ENCODE data around the gene NDE1.
"Not testable (repeated sequence)": the region's sequence is repeated elsewhere in the genome, so short reads cannot be mapped to it uniquely, and the experiment has no call there.

Gene NDE1

DNA sequence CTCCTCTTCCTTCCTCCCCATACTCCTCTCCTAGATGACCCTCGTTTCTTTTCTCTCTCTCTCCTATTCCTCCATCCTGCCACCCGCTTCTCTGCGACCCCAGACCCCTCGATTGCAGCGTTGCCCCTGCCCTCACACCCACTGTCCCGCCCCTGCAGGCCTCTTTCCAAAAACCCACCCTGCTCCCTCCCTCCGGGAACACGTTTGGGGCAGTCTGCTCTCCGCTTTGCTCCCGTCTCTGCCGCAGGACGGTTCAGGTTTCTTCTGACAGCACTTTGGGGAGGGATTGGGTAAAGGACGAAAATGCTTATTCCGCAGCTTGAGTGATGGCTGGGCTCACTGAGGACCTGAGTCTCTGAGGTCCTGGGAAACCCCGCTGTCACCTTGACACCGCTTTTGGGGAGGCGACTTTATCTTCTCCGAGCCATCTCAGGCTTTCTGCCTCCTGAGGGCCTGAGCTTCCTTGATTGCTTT, 690 bp downstream of the NDE1 start:
- TF ChIP-seq, protein P1, sequence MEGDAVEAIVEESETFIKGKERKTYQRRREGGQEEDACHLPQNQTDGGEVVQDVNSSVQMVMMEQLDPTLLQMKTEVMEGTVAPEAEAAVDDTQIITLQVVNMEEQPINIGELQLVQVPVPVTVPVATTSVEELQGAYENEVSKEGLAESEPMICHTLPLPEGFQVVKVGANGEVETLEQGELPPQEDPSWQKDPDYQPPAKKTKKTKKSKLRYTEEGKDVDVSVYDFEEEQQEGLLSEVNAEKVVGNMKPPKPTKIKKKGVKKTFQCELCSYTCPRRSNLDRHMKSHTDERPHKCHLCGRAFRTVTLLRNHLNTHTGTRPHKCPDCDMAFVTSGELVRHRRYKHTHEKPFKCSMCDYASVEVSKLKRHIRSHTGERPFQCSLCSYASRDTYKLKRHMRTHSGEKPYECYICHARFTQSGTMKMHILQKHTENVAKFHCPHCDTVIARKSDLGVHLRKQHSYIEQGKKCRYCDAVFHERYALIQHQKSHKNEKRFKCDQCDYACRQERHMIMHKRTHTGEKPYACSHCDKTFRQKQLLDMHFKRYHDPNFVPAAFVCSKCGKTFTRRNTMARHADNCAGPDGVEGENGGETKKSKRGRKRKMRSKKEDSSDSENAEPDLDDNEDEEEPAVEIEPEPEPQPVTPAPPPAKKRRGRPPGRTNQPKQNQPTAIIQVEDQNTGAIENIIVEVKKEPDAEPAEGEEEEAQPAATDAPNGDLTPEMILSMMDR (IDR thresholded peaks at IDR 0.05; ENCODE audit: low read depth, low read length): no peak
- H3K4me3 ChIP-seq (ENCODE audit: low read depth, low read length): peak overlapping the region; percentile 93
- in situ Hi-C loops (cut with HindIII; ENCODE audit: low sequenced_read_pairs): no loop called here
- DNase-seq (ENCODE audit: low read depth, low spot score): peak; percentile 26

DNA sequence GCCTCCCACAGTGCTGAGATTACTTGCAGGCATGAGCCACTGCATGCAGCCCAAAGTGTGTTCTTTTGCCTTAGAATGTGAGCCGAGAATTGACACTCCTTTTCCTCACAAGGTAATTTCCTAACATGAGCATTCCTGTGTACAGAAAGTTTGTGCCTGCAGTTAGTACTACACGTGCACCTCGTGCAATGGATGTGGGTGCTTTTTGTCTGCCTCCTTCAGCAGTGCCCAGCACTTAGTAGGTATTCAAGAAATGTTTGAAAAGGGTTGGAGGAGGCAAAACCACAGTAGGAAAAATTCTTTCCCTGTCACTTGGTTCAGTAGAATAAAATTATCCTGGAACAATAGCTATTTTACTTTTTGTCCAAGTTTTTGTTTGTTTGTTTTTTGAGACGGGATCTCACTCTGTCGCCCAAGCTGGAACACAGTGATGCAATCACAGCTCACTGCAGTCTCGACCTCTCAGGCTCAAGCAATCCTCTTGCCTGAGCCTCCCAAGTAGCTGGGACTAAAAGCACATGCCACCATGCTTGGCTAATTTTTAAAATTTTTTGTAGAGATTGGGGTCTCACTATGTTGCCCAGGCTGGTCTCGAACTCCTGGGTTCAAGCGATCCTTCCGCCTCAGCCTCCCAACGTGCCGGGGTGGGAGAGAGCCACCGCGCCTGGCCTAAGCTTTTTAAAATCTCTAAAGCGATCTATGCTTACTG, 2.4 kb downstream of the NDE1 start:
- in situ Hi-C loops (cut with HindIII; ENCODE audit: low sequenced_read_pairs): no loop called here
- TF ChIP-seq, protein P1 (IDR thresholded peaks at IDR 0.05; ENCODE audit: low read depth, low read length): no peak
- no peak overlapping the region for H3K4me3 ChIP-seq (ENCODE audit: low read depth, low read length)
- no peak for DNase-seq (ENCODE audit: low read depth, low spot score)

DNA sequence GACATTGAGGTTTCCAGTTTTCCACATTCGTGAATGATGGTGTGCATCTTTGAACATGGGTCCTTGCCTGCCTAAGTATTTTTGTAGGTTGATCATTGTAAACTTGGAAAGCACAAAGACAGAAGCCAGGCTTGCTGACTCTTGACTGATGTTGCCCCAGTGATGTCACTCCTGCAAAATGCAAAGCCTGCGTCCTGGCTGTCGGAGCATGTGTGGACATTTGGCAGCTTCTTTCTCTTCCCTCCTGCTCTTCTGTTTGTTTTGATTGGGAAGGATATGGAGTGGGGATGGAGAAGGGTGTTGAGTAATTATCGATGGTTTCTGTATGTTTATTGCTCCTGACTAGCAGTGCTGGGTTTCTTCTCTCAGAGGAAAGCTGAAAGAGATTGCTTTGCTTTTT, 3.2 kb downstream of the NDE1 start:
- TF ChIP-seq, protein P1 (IDR thresholded peaks at IDR 0.05; ENCODE audit: low read depth, low read length): no peak
- in situ Hi-C loops (cut with HindIII; ENCODE audit: low sequenced_read_pairs): no loop called here
- DNase-seq (ENCODE audit: low read depth, low spot score): peak; percentile 74
- H3K4me3 ChIP-seq (ENCODE audit: low read depth, low read length): no peak overlapping the region

DNA sequence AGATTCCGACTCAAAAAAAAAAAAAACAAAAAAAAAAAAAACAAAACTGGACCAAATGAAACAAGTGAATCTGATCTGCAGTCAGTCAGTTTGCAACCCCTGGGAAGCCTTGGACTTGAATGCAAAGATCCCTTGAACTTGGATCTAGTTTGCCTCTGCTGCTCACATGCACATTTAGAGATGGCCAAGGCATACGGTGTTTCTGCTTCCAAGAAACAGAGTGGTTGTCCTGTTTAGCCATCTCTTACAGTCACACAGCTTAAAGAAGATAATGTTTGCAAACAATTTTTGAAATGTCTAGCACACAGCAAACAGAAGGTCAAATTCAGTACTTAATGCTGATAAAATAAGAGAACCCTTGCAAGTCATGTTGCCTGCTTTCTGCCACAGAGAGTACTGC, 4.5 kb downstream of the NDE1 start:
- TF ChIP-seq, protein P1 (IDR thresholded peaks at IDR 0.05; ENCODE audit: low read depth, low read length): no peak
- in situ Hi-C loops (cut with HindIII; ENCODE audit: low sequenced_read_pairs): no loop called here
- no peak for DNase-seq (ENCODE audit: low read depth, low spot score)
- no peak overlapping the region for H3K4me3 ChIP-seq (ENCODE audit: low read depth, low read length)

DNA sequence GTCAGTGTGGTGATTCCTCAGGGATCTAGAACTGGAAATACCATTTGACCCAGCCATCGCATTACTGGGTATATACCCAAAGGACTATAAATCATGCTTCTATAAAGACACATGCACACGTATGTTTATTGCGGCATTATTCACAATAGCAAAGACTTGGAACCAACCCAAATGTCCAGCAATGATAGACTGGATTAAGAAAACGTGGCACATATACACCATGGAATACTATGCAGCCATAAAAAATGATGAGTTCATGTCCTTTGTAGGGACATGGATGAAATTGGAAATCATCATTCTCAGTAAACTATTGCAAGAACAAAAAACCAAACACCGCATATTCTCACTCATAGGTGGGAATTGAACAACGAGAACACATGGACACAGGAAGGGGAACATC, 5.5 kb downstream of the NDE1 start:
- DNase-seq (ENCODE audit: low read depth, low spot score); in situ Hi-C loops (cut with HindIII; ENCODE audit: low sequenced_read_pairs); H3K4me3 ChIP-seq (ENCODE audit: low read depth, low read length): not testable (repeated sequence)

- H3K4me3 ChIP-seq (ENCODE audit: low read depth, low read length): no peak overlapping the region
- TF ChIP-seq, protein P1 (IDR thresholded peaks at IDR 0.05; ENCODE audit: low read depth, low read length): no peak
- no peak for DNase-seq (ENCODE audit: low read depth, low spot score)
- in situ Hi-C loops (cut with HindIII; ENCODE audit: low sequenced_read_pairs): no loop called here
Measured at GRCh38 chr16:15658149-15658548, 8.1 kb downstream of the NDE1 start.

DNA sequence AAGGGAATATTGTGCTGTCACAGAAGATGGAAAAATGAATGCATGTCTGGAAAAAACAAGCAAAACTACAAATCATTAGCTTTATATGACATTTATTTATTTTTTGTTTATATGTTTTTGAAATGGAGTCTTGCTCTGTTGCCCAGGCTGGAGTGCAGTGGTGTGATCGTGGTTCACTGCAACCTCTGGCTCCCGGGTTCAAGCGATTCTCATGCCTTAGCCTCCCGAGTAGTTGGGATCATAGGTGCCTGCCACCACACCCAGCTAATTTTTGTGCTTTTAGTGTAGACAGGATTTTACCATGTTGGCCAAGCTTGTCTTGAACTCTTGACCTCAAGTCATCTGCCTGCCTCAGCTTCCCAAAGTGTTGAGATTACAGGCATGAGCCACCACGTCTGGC, 8.5 kb downstream of the NDE1 start:
- in situ Hi-C loops (cut with HindIII; ENCODE audit: low sequenced_read_pairs): no loop called here
- no peak for DNase-seq (ENCODE audit: low read depth, low spot score)
- TF ChIP-seq, protein P1 (IDR thresholded peaks at IDR 0.05; ENCODE audit: low read depth, low read length): no peak
- H3K4me3 ChIP-seq (ENCODE audit: low read depth, low read length): no peak overlapping the region
